22Rv1 (cell line): ENCODE measurements around the gene FRRS1.
"Not testable (repeated sequence)": the region's sequence is repeated elsewhere in the genome, so short reads cannot be mapped to it uniquely, and the experiment has no call there.

Experiments
- H3K27ac ChIP-seq: fragments of 450-650 bp; 2 replicates; pipeline ENCODE4 v1.5.1; 2017
- CTCF ChIP-seq: fragments of 450-650 bp; IDR thresholded peaks from 2 replicates; pipeline ENCODE4 v1.5.1; 2017; ENCODE audit warnings: mild to moderate bottlenecking
- ZFX ChIP-seq: fragments of 450-650 bp; IDR thresholded peaks from 2 replicates; pipeline ENCODE4 v1.6.1; 2017; ENCODE audit warnings: antibody characterized with exemption, borderline replicate concordance

Gene FRRS1

GRCh38 chr1:99768104-99768503 is 1.7 kb upstream of the FRRS1 start:
- no peak for TF ChIP-seq CTCF
- no peak for TF ChIP-seq ZFX
- no peak overlapping the region for H3K27ac ChIP-seq

- TF ChIP-seq ZFX (no peak), CTCF (no peak)
- peak overlapping the region; percentile 94 for H3K27ac ChIP-seq
Observed at GRCh38 chr1:99764909-99765308, 1.5 kb downstream of the FRRS1 start.

GRCh38 chr1:99764439-99764838 is 2.0 kb downstream of the FRRS1 start:
- TF ChIP-seq ZFX: no peak
- TF ChIP-seq CTCF: no peak

DNA sequence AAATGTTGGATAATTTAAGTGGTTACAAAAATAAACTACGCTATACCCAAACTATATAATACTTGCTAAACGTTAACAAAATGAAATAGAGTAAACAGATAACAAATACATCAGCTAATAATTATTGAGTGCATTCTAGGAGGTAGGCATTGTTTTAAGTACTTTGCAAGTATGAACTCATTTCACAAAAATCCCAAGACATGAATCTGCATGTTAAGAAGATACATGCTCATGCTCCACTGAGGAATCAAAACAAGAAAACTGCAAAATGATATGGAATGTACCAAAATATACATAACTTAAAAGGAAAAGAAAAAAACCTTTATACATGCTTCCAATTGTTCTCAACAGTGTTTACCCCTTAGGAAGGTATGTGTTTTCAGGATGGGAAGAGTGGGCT is 2.5 kb downstream of the FRRS1 start:
- TF ChIP-seq CTCF (no peak), ZFX (no peak)
- H3K27ac ChIP-seq: no peak overlapping the region

More at GRCh38 chr1:99764439-99764838, 2.0 kb downstream of the FRRS1 start:
- no peak overlapping the region for H3K27ac ChIP-seq

- H3K27ac ChIP-seq: no peak overlapping the region
- no peak for TF ChIP-seq CTCF
Observed at GRCh38 chr1:99761774-99762173, 4.7 kb downstream of the FRRS1 start.

DNA sequence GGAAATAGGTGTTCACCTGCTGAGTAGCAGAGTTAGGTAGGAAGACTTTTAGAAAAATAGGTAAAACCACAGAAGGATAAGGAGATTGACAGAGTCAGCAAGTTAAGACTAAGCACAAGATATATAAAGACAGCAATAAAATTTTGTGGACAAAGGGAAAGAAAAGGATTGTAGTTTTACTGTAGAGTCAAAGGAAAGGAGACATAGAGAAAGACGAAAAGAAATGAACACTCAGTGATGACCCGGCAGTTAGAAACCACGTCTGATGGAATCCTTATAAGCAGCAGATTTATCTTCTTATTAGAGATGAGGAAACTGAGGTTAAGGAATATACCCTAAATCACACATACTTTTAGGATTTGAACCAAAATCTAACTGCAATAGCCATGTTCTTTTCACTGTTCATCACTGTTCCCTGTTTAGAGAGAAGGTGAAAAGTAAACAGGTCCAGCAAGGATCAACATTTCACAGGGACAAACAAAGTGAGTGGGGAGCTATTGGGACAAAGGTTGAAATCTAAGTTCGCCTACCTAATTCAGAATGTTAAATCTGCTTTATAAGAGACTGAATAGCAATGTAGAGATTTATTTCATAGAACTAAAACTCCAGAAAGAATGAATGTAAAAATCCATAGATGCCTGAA is 6.8 kb downstream of the FRRS1 start:
- TF ChIP-seq CTCF: no peak
- no peak for TF ChIP-seq ZFX
- H3K27ac ChIP-seq: no peak overlapping the region

- H3K27ac ChIP-seq: not testable (repeated sequence)
Observed at GRCh38 chr1:99758686-99759517, 7.5 kb downstream of the FRRS1 start.
